SK-N-MC (cell line): Measurements from ENCODE around the gene LIPA.

Experiments
- EZH2 ChIP-seq: fragments of 200-600 bp; sonication (generic); IDR thresholded peaks from one replicate; pipeline ENCODE4 v1.6.1; 2017; ENCODE audit warnings: antibody characterized with exemption
- FOXP2 ChIP-seq: optimal IDR thresholded peaks from 2 replicates; pipeline ENCODE3; 2011; ENCODE audit warnings: mild to moderate bottlenecking, moderate library complexity; ENCODE audit not compliant: insufficient read depth; ENCODE audit errors: extremely low read length, control extremely low read depth
- POLR2AphosphoS5 ChIP-seq: IDR thresholded peaks from 2 replicates; pipeline ENCODE4 v1.6.1; 2012; ENCODE audit warnings: mild to moderate bottlenecking, low read depth, low read length, borderline replicate concordance

- no peak for TF ChIP-seq EZH2
- TF ChIP-seq POLR2AphosphoS5, result no peak
- TF ChIP-seq FOXP2, result no peak
These were observed 87.5 kb downstream of the LIPA start for GRCh38 chr10:89164080-89164479.
